HEK293T (cell line): ENCODE results near the gene CARD11.
"Not testable (repeated sequence)": the region's sequence is repeated elsewhere in the genome, so short reads cannot be mapped to it uniquely, and the experiment has no call there.

Experiments
- CTCF ChIA-PET: fragments of 350-600 bp; formaldehyde crosslinking; extraction: SDS; loops from one replicate; lab custom pipeline; 2021; ENCODE audit warnings: antibody characterized with exemption, inconsistent platforms; lab: Yijun Ruan, JAX
- POLR2A ChIA-PET: fragments of 350-600 bp; formaldehyde crosslinking; extraction: SDS; loops from one replicate; lab custom pipeline; 2020; ENCODE audit warnings: antibody characterized with exemption, inconsistent platforms; lab: Yijun Ruan, JAX
- DNase-seq: peaks from one replicate; pipeline ENCODE4 v3.0.0; 2012; ENCODE audit warnings: mixed read lengths; ENCODE audit errors: extremely low spot score
- ARNT ChIP-seq: fragments of 450-650 bp; IDR thresholded peaks from 2 replicates; pipeline ENCODE4 v1.6.1; 2017; ENCODE audit warnings: mild to moderate bottlenecking
- CTBP1 ChIP-seq: fragments of 450-650 bp; IDR thresholded peaks from 2 replicates; pipeline ENCODE4 v1.6.1; 2016; ENCODE audit warnings: borderline replicate concordance
- ELF4 ChIP-seq: fragments of 450-650 bp; IDR thresholded peaks from 2 replicates; pipeline ENCODE4 v1.6.1; 2017; ENCODE audit warnings: antibody characterized with exemption
- FOXA1 ChIP-seq: fragments of 450-650 bp; IDR thresholded peaks from 2 replicates; pipeline ENCODE4 v1.6.1; 2016; ENCODE audit warnings: mild to moderate bottlenecking
- FOXK2 ChIP-seq: fragments of 450-650 bp; IDR thresholded peaks from 2 replicates; pipeline ENCODE4 v1.6.1; 2016; ENCODE audit warnings: mild to moderate bottlenecking
- FOXM1 ChIP-seq: fragments of 450-650 bp; IDR thresholded peaks from 2 replicates; pipeline ENCODE4 v1.6.1; 2017; ENCODE audit warnings: mild to moderate bottlenecking, borderline replicate concordance
- HDGF ChIP-seq: fragments of 450-650 bp; IDR thresholded peaks from 2 replicates; pipeline ENCODE4 v1.6.1; 2017; ENCODE audit warnings: antibody characterized with exemption, borderline replicate concordance
- L3MBTL2 ChIP-seq: fragments of 450-650 bp; conservative IDR thresholded peaks from 2 replicates; pipeline ENCODE4 v1.6.1; 2016; ENCODE audit warnings: mild to moderate bottlenecking
- LEF1 ChIP-seq: fragments of 450-650 bp; IDR thresholded peaks from 2 replicates; pipeline ENCODE4 v1.6.1; 2017; ENCODE audit warnings: mild to moderate bottlenecking, borderline replicate concordance
- NFRKB ChIP-seq: fragments of 450-650 bp; IDR thresholded peaks from 2 replicates; pipeline ENCODE4 v1.6.1; 2016; ENCODE audit warnings: mild to moderate bottlenecking, moderate library complexity
- PKNOX1 ChIP-seq: fragments of 450-650 bp; IDR thresholded peaks from 2 replicates; pipeline ENCODE4 v1.6.1; 2016
- SP1 ChIP-seq: fragments of 450-650 bp; IDR thresholded peaks from 2 replicates; pipeline ENCODE4 v1.6.1; 2017
- SUZ12 ChIP-seq: fragments of 450-650 bp; IDR thresholded peaks from 2 replicates; pipeline ENCODE4 v1.6.1; 2016; ENCODE audit warnings: mild to moderate bottlenecking
- TARDBP ChIP-seq: fragments of 450-650 bp; IDR thresholded peaks from 2 replicates; pipeline ENCODE4 v1.6.1; 2016
- ZNF384 ChIP-seq: fragments of 450-650 bp; IDR thresholded peaks from 2 replicates; pipeline ENCODE4 v1.6.1; 2016

Gene CARD11

GRCh38 chr7:2958416-2959102 is 85.1 kb downstream of the CARD11 start:
- ChIA-PET POLR2A (no interaction called here), CTCF (no interaction called here)
- no peak for DNase-seq
- TF ChIP-seq HDGF (no peak), NFRKB (no peak), PKNOX1 (no peak), L3MBTL2 (no peak)

- CTCF ChIA-PET, DNase-seq: not testable (repeated sequence)
- POLR2A ChIA-PET = interaction anchor here (0.6 kb wide), 1 partner anchor 19 kb away, joined by 3 read pairs; no protein-coding TSS in a partner anchor
Observed at GRCh38 chr7:2957369-2957727, 86.3 kb downstream of the CARD11 start.

- CTCF ChIA-PET = no interaction called here
- no peak for DNase-seq
Observed at GRCh38 chr7:2956526-2957368, 86.9 kb downstream of the CARD11 start.

GRCh38 chr7:2956076-2956475 is 87.6 kb downstream of the CARD11 start:
- ChIA-PET CTCF (no interaction called here), POLR2A (no interaction called here)
- TF ChIP-seq CTBP1 (no peak), ZNF384 (no peak), SP1 (no peak)
- no peak for DNase-seq

More at GRCh38 chr7:2956526-2957368, 86.9 kb downstream of the CARD11 start:
- POLR2A ChIA-PET = interaction anchor here (0.6 kb wide), 1 partner anchor 20 kb away, joined by 3 read pairs; no protein-coding TSS in a partner anchor
- TF ChIP-seq ARNT (no peak), FOXA1 (no peak), SP1 (no peak), LEF1 (no peak), HDGF (no peak), PKNOX1 (no peak), TARDBP (no peak), FOXK2 (no peak), ZNF384 (no peak), NFRKB (no peak), SUZ12 (no peak), L3MBTL2 (no peak), FOXM1 (no peak), CTBP1 (no peak)

GRCh38 chr7:2955269-2955668 is 88.4 kb downstream of the CARD11 start:
- DNase-seq = no peak
- CTCF ChIA-PET = no interaction called here
- TF ChIP-seq CTBP1 (no peak), SP1 (no peak), NFRKB (no peak), HDGF (no peak), ELF4 (no peak), L3MBTL2 (no peak), FOXK2 (no peak), LEF1 (no peak), TARDBP (no peak)
- POLR2A ChIA-PET = no interaction called here

GRCh38 chr7:2954433-2954853 is 89.2 kb downstream of the CARD11 start:
- TF ChIP-seq ZNF384 (no peak), NFRKB (no peak), L3MBTL2 (no peak), ELF4 (no peak), FOXK2 (no peak), FOXM1 (no peak), SUZ12 (no peak)
- CTCF ChIA-PET = interaction anchor here (0.6 kb wide), 1 partner anchor 147 kb away, joined by 3 read pairs; no protein-coding TSS in a partner anchor
- POLR2A ChIA-PET = no interaction called here
- no peak for DNase-seq

GRCh38 chr7:2953588-2954407 is 89.9 kb downstream of the CARD11 start:
- CTCF ChIA-PET = interaction anchor here (0.6 kb wide), 1 partner anchor 148 kb away, joined by 3 read pairs; no protein-coding TSS in a partner anchor
- DNase-seq = no peak
- POLR2A ChIA-PET = no interaction called here
- no peak for TF ChIP-seq L3MBTL2
- no peak for TF ChIP-seq CTBP1
- TF ChIP-seq TARDBP = no peak
- TF ChIP-seq ARNT = no peak
- TF ChIP-seq ELF4 = no peak
- TF ChIP-seq LEF1 = no peak
- TF ChIP-seq SUZ12 = no peak
- TF ChIP-seq FOXM1 = no peak
- no peak for TF ChIP-seq HDGF
- TF ChIP-seq PKNOX1 = no peak
- TF ChIP-seq SP1 = no peak
- TF ChIP-seq ZNF384 = no peak
- TF ChIP-seq FOXA1 = no peak
